ENCODE data around the gene PABPN1L.

Gene PABPN1L

GRCh38 chr16:88836791-88837190 lies 29.7 kb downstream of the PABPN1L start:
- no peak for DNase-seq (ENCODE audit: low read depth)
- no peak for TF ChIP-seq CTCF (IDR thresholded peaks at IDR 0.05; ENCODE audit: low read depth, low read length, missing control alignments)
- no peak overlapping the region for H3K4me3 ChIP-seq (ENCODE audit: low read depth, low read length)

DNA sequence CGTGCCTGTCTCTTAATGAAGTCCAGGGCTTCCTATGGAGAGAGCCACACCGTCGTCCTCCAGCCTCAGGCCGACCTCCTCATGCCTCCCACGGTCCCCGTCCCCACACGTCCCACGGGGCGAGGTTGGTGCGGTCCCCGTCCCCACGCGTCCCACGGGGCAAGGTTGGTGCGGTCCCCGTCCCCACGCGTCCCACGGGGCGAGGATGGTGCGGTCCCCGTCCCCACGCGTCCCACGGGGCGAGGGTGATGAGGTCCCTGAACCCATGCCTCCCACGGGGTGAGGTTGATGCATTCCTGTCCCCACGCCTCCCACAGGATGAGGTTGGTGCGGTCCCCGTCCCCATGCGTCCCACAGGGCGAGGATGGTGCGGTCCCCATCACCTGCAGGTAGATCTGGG lies 30.6 kb downstream of the PABPN1L start:
- TF ChIP-seq CTCF (IDR thresholded peaks at IDR 0.05; ENCODE audit: low read depth, low read length, missing control alignments), result no peak
- no peak overlapping the region for H3K4me3 ChIP-seq (ENCODE audit: low read depth, low read length)
- DNase-seq (ENCODE audit: low read depth), result no peak

DNA sequence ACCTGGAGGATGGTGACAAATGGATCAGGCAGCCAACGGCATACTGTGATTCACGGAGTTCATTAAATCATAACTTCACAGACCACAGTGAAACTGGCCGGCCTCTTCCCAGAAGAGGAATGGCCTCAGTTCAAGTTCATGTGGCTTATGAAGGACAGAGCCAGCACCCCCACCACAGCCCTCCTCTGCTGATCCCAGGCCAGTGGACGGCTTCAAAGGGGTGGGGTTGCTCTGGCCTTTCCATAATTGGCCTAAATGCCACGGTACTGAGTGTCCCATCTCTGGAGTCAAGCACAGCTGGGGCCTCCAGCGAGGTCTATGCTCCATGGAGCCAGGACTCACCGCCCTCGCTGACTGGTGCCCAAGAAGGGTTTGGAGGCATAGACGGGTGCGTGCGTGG lies 31.1 kb downstream of the PABPN1L start:
- TF ChIP-seq CTCF (IDR thresholded peaks at IDR 0.05; ENCODE audit: low read depth, low read length, missing control alignments), result no peak
- H3K4me3 ChIP-seq (ENCODE audit: low read depth, low read length), result no peak overlapping the region
- DNase-seq (ENCODE audit: low read depth), result no peak

GRCh38 chr16:88834670-88835069 lies 31.8 kb downstream of the PABPN1L start:
- no peak overlapping the region for H3K4me3 ChIP-seq (ENCODE audit: low read depth, low read length)
- no peak for TF ChIP-seq CTCF (IDR thresholded peaks at IDR 0.05; ENCODE audit: low read depth, low read length, missing control alignments)
- DNase-seq (ENCODE audit: low read depth), result no peak

GRCh38 chr16:88833086-88833485 lies 33.4 kb downstream of the PABPN1L start:
- H3K4me3 ChIP-seq (ENCODE audit: low read depth, low read length), result no peak overlapping the region
- no peak for TF ChIP-seq CTCF (IDR thresholded peaks at IDR 0.05; ENCODE audit: low read depth, low read length, missing control alignments)
- no peak for DNase-seq (ENCODE audit: low read depth)

DNA sequence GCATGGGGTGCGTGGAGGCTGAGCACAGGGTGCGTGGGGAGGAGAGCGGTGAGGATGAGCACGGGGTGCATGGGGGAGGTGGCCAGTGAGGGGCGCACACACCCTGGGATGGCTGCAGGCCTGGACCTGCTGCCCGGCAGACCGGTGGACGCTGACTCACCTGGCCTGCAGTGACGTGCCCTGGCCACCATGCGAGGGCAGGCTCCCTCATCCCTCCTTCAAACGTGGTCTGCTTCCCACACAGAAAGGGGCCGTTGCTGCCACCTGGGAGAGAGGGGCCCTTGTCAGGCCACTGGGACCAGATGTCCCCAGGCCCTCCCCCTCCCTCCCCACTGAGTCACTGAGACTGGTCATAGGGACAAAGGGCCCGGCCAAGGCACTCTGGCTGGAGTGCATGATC lies 34.6 kb downstream of the PABPN1L start:
- no peak overlapping the region for H3K4me3 ChIP-seq (ENCODE audit: low read depth, low read length)
- TF ChIP-seq CTCF (IDR thresholded peaks at IDR 0.05; ENCODE audit: low read depth, low read length, missing control alignments), result no peak
- DNase-seq (ENCODE audit: low read depth), result no peak

DNA sequence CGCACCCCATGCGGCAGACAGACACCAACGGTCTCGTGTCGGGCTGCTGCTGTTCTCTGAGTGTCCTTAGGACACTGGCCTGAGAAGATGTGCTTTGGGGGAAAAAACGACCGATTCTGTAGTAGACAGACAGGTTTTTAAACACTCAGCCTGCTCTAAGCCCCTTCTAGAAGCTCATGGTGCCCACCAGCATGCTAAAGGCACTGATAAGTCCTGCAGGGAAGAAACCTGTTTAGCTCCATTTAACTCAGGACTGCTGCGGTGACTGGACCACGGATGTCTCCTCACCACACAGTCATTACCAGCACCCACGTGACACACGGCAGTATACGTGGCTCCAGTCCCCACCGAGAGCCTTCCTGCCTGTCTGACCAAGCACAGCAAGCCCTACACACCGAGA lies 35.7 kb downstream of the PABPN1L start:
- no peak overlapping the region for H3K4me3 ChIP-seq (ENCODE audit: low read depth, low read length)
- TF ChIP-seq CTCF (IDR thresholded peaks at IDR 0.05; ENCODE audit: low read depth, low read length, missing control alignments), result no peak
- DNase-seq (ENCODE audit: low read depth), result no peak

Measured in GM12864 (cell line).